Fibroblast of pulmonary artery (primary cell): ENCODE data around the gene UPF1.

Source experiments
- DNase-seq: peaks from one replicate; pipeline ENCODE4 v3.0.0-alpha.2; 2010; ENCODE audit warnings: low read depth
- H3K4me3 ChIP-seq: replicated peaks from 2 replicates; pipeline ENCODE4 v1.5.1; 2011; ENCODE audit warnings: low read depth, mild to moderate bottlenecking, control low read depth, low read length, moderate library complexity
- CTCF ChIP-seq: IDR thresholded peaks from 2 replicates; pipeline ENCODE4 v1.5.1; 2011; ENCODE audit warnings: mild to moderate bottlenecking, control low read depth, low read length, inconsistent platforms; ENCODE audit errors: missing control alignments

Gene UPF1

GRCh38 chr19:18830488-18830887, 1.3 kb upstream of the UPF1 start:
- DNase-seq, result no peak
- no peak overlapping the region for H3K4me3 ChIP-seq
- no peak for TF ChIP-seq CTCF

GRCh38 chr19:18832306-18833140, 764 bp downstream of the UPF1 start:
- peak overlapping the region; percentile 69 for H3K4me3 ChIP-seq
- no peak for DNase-seq
- TF ChIP-seq CTCF, result no peak

- DNase-seq, result no peak
- peak overlapping the region; percentile 69 for H3K4me3 ChIP-seq
- TF ChIP-seq CTCF, result no peak
These were observed 1.4 kb downstream of the UPF1 start for GRCh38 chr19:18833141-18833476.

GRCh38 chr19:18833849-18834643, 2.3 kb downstream of the UPF1 start:
- no peak for TF ChIP-seq CTCF
- H3K4me3 ChIP-seq, result peak overlapping the region; percentile 69
- no peak for DNase-seq

GRCh38 chr19:18834644-18834984, 2.9 kb downstream of the UPF1 start:
- DNase-seq, result no peak

GRCh38 chr19:18839465-18840287, 7.9 kb downstream of the UPF1 start:
- TF ChIP-seq CTCF, result no peak
- DNase-seq, result no peak
- H3K4me3 ChIP-seq, result no peak overlapping the region

More at GRCh38 chr19:18834644-18834984, 2.9 kb downstream of the UPF1 start:
- TF ChIP-seq CTCF, result no peak
- peak overlapping the region; percentile 69 for H3K4me3 ChIP-seq
